Right ventricle myocardium superior (tissue), 1 donor: ENCODE results near the gene PDPN. TPM values are rescaled to one million over a fixed set of nuclear protein-coding genes. Genes with fewer than 3 reads are reported as not detected.
A peak's percentile ranks its signal among the peaks of the same experiment; 100 is the strongest.

Experiments used
- ATAC-seq: fragments of 200-7000 bp; cut with Tn5 transposase; one replicate; pipeline ENCODE4 v1.9.1; 2020; ENCODE audit warnings: mild to moderate bottlenecking; ENCODE audit not compliant: poor library complexity
- DNase-seq: peaks from one replicate; pipeline ENCODE4 v3.0.0-alpha.2; 2020
- intact Hi-C: fragments of 100-400 bp; cut with DNase I; formaldehyde crosslinking; loops from one replicate; pipeline ENCODE4 v1.11.2; 2022
- total RNA-seq: library from RNA; stranded (reverse); fragmentation: NEBNext Ultra II Directional; extraction: Animal tissue kit (Norgen Biotek cat#: 25700); gene quantifications from one replicate; pipeline ENCODE4 v1.2.1, GENCODE V29; 2021
- donor health status: DM: no; HTN: yes; CAD: no; lungs with severe emphysema.

Gene PDPN
- total RNA-seq, 1 donor from 2014 or later = 20.3 TPM

- intact Hi-C loops = no loop called here
- ATAC-seq (peak; percentile 97), DNase-seq (peak; percentile 56)
Measured at GRCh38 chr1:13600762-13601453, 17.3 kb downstream of the PDPN start.

DNA sequence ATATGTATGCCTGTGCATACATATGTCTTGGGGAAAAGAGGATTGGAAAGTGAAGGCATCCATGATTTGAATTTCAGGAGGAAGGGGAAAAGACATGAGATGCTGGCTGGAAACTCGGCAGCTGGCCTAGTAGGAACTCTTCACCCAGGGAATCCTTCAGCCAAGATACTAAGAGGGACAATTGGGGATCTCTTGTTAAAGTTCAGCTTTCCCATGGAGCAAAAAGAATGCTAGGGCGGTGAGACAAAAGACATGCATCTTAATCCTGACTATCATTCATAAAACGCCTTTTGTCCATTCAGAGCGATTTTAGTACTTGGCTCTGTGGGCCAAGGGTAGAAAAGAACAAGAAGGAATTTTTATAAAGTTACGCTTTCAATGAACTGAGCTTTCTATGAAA, 20.5 kb downstream of the PDPN start:
- ATAC-seq = no peak
- no peak for DNase-seq
- intact Hi-C loops = no loop called here

- ATAC-seq (no peak), DNase-seq (no peak)
- intact Hi-C loops = no loop called here
Measured at GRCh38 chr1:13604721-13605120, 21.1 kb downstream of the PDPN start.

DNA sequence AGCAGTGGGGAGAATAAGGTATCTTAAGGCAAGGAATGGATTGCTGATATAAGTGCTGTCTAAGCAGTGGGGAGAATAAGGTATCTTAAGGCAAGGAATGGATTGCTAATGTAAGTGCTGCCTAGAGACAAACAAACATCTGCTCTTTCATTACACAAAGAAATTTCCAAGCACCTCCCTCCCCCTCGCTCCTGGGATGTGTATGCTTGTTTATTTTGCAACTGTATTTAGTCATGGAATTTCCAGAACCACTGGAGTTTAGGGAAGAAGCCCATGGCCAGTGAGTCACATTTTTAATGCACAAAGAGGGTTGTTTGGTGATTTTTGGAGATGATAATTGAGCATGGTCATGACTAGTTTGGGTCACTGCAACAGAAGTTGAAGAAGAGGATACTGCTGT, 21.5 kb downstream of the PDPN start:
- intact Hi-C loops = no loop called here
- DNase-seq = no peak
- no peak for ATAC-seq

DNA sequence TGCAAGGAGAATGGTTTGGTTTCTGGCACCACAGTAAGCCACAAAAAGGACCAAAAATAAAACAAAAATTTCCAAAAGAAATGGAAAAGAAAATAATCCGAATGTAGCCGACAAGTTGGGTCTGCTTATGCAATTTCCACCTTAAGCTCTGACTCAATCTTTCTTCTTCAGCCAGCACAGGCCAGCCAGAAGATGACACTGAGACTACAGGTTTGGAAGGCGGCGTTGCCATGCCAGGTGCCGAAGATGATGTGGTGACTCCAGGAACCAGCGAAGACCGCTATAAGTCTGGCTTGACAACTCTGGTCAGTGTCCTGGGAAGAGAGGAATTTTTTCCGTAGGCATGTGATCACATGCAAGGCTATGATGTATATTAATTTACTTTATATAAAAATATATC, 23.4 kb downstream of the PDPN start:
- DNase-seq = no peak
- intact Hi-C loops = no loop called here
- no peak for ATAC-seq

- intact Hi-C loops = no loop called here
- ATAC-seq (no peak), DNase-seq (no peak)
Measured at GRCh38 chr1:13616234-13616633, 32.6 kb downstream of the PDPN start.

- DNase-seq (no peak), ATAC-seq (no peak)
- intact Hi-C loops = no loop called here
Measured at GRCh38 chr1:13617108-13617507, 33.5 kb downstream of the PDPN start.

GRCh38 chr1:13617773-13618172, 34.1 kb downstream of the PDPN start:
- DNase-seq = no peak
- no peak for ATAC-seq
- intact Hi-C loops = no loop called here

GRCh38 chr1:13618483-13618882, 34.9 kb downstream of the PDPN start:
- no peak for ATAC-seq
- intact Hi-C loops = no loop called here

GRCh38 chr1:13619909-13620308, 36.3 kb downstream of the PDPN start:
- intact Hi-C loops = no loop called here
- no peak for DNase-seq
- ATAC-seq = peak; percentile 73

More at GRCh38 chr1:13618483-13618882, 34.9 kb downstream of the PDPN start:
- no peak for DNase-seq

GRCh38 chr1:13620825-13621224, 37.2 kb downstream of the PDPN start:
- ATAC-seq (no peak), DNase-seq (no peak)
- intact Hi-C loops = no loop called here

GRCh38 chr1:13622446-13622845, 38.8 kb downstream of the PDPN start:
- DNase-seq = no peak
- intact Hi-C loops = no loop called here
- no peak for ATAC-seq

- DNase-seq (no peak), ATAC-seq (no peak)
- intact Hi-C loops = no loop called here
Measured at GRCh38 chr1:13623021-13623637, 39.5 kb downstream of the PDPN start.

GRCh38 chr1:13624526-13624925, 40.9 kb downstream of the PDPN start:
- no peak for DNase-seq
- no peak for ATAC-seq
- intact Hi-C loops = no loop called here

- intact Hi-C loops = no loop called here
- DNase-seq (no peak), ATAC-seq (no peak)
Measured at GRCh38 chr1:13627127-13627526, 43.5 kb downstream of the PDPN start.

DNA sequence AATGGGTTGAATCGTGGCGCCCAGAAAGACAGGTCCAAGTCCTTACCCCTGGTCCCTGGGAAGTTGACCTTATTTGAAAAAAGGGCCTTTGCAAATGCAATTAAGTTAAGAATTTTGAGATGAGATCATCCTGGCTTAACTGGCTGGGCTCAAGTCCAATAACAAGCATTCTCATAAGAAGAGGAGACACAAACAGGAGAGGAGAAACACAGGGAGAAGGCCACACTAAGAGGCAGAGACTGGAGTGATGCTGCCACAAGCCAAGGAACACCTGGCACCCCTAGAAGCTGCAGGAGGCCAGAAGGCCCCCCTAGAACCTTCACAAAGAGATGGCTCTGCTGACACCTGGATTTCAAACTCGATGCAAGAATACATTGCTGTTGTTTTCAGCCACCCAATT, 44.6 kb downstream of the PDPN start:
- DNase-seq (no peak), ATAC-seq (no peak)
- intact Hi-C loops = no loop called here

DNA sequence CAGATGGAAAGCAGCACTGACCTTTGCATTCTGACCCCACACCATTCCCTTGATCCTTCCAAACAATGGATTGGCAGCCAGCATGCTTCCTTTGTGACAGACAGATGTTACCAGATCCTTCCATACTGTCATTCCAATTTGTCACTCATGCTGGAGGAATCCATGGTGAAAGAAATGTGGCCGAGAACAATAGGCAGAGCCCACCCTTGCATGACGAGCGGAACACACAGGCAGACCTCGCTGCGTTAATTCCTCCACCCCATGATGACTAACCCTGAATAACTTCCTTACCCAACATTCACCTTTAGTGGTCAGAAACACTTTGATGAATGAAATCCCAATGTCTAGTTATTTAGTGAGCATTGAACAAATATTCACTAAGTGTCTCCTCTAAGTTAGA, 45.1 kb downstream of the PDPN start:
- no peak for DNase-seq
- intact Hi-C loops = no loop called here
- ATAC-seq = no peak

- intact Hi-C loops = no loop called here
- no peak for DNase-seq
- ATAC-seq = peak; percentile 49
Measured at GRCh38 chr1:13642306-13643004, 58.8 kb downstream of the PDPN start.

- intact Hi-C loops = no loop called here
- DNase-seq (no peak), ATAC-seq (no peak)
Measured at GRCh38 chr1:13643017-13643416, 59.4 kb downstream of the PDPN start.

DNA sequence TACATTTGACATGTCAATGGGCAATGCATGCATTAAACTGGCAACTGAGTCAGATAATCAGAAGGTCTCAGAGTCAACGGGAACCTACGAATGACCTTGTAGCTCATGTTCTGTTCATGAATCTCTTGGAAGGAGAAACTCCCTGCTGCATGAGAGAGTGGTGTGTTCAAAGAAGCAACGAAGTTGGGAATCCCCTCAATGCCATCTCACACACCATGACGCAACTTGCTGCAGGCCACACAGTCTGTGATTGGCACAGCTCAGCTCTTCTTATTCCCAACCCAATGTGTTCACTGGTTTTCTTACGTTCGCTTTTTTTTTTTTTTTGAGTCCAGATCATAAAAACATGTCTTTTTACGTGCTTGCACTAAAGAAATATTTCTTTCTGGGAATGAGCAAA, 62.9 kb downstream of the PDPN start:
- DNase-seq (no peak), ATAC-seq (no peak)
- intact Hi-C loops = no loop called here
